NCI-H526 treated with DMSO at 0.1 percent for 48 hours (cell line): Measurements from ENCODE around the gene TMEM63C.
"Not testable (repeated sequence)": the region's sequence is repeated elsewhere in the genome, so short reads cannot be mapped to it uniquely, and the experiment has no call there.

ENCODE experiments used
- DNase-seq: peaks from one replicate; lab custom pipeline; 2025; lab: John Stamatoyannopoulos, UW

Gene TMEM63C

GRCh38 chr14:77276295-77276935 is 94.8 kb downstream of the TMEM63C start:
- DNase-seq = no peak

- no peak for DNase-seq
Observed at GRCh38 chr14:77276959-77277358, 95.4 kb downstream of the TMEM63C start.

- DNase-seq = no peak
Observed at GRCh38 chr14:77278461-77279230, 97.0 kb downstream of the TMEM63C start.

GRCh38 chr14:77279719-77280118 is 98.1 kb downstream of the TMEM63C start:
- DNase-seq = no peak

- DNase-seq = not testable (repeated sequence)
Observed at GRCh38 chr14:77280921-77281320, 99.3 kb downstream of the TMEM63C start.

GRCh38 chr14:77281852-77282410 is 100.3 kb downstream of the TMEM63C start:
- no peak for DNase-seq

- no peak for DNase-seq
Observed at GRCh38 chr14:77284066-77284465, 102.5 kb downstream of the TMEM63C start.

GRCh38 chr14:77284466-77284865 is 102.9 kb downstream of the TMEM63C start:
- DNase-seq = no peak

- DNase-seq = no peak
Observed at GRCh38 chr14:77286576-77286975, 105.0 kb downstream of the TMEM63C start.

- DNase-seq = no peak
Observed at GRCh38 chr14:77290705-77291104, 109.1 kb downstream of the TMEM63C start.

- no peak for DNase-seq
Observed at GRCh38 chr14:77296155-77296554, 114.6 kb downstream of the TMEM63C start.

GRCh38 chr14:77296906-77297305 is 115.3 kb downstream of the TMEM63C start:
- DNase-seq = no peak

- DNase-seq = no peak
Observed at GRCh38 chr14:77299771-77300170, 118.2 kb downstream of the TMEM63C start.

- no peak for DNase-seq
Observed at GRCh38 chr14:77301103-77301502, 119.5 kb downstream of the TMEM63C start.

GRCh38 chr14:77302926-77303325 is 121.3 kb downstream of the TMEM63C start:
- DNase-seq = no peak

- DNase-seq = no peak
Observed at GRCh38 chr14:77303417-77304156, 122.0 kb downstream of the TMEM63C start.

- DNase-seq = no peak
Observed at GRCh38 chr14:77305696-77306095, 124.1 kb downstream of the TMEM63C start.

- no peak for DNase-seq
Observed at GRCh38 chr14:77306416-77306815, 124.8 kb downstream of the TMEM63C start.

GRCh38 chr14:77306851-77307496 is 125.4 kb downstream of the TMEM63C start:
- no peak for DNase-seq
